ENCODE data around the gene PLD4.

PLD4 gene

DNA sequence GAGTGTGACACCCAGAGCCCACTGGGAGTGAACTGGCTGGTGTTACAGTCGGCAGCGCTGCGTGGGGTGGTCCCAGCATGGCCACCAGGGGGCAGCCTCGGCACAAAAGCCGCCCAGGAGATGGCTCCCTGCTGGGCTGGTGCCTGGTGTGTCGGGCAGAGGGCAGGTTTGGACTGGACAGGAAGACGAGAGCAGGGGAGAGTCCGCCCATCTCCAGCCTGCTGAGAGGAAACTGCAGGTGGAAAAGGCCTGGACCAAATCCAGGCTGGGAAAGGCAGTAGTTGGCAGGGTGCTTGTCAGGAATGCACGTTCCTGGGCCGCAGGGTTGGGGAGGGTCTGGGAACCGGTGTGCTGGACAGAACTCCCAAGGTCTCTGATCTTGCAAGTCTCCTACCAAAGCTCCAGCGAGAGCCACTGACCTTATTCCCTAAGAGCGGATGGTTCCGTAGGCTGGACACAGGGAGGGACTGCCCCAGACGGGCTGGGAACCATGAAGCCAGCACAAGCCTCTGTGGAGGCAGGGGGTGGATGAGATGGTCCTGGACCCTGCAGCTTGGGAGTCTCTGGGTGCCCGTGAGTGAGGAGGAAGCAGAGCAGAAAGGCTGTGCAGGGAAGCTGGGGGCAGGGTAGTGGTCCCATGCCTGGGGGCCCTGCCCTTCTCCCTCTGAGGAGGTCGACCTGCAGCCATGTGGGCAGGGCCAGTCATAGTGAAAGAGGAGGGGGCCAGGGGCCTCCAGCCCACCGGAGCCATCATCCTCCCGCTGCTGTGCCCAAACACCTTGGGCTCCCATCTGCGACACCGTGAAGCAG, 51.7 kb downstream of the PLD4 start:
- H3K4me3 ChIP-seq (ENCODE audit: low read depth, low read length): no peak overlapping the region
- peak; percentile 24 for DNase-seq (ENCODE audit: low read depth)
- TF ChIP-seq, protein P1, sequence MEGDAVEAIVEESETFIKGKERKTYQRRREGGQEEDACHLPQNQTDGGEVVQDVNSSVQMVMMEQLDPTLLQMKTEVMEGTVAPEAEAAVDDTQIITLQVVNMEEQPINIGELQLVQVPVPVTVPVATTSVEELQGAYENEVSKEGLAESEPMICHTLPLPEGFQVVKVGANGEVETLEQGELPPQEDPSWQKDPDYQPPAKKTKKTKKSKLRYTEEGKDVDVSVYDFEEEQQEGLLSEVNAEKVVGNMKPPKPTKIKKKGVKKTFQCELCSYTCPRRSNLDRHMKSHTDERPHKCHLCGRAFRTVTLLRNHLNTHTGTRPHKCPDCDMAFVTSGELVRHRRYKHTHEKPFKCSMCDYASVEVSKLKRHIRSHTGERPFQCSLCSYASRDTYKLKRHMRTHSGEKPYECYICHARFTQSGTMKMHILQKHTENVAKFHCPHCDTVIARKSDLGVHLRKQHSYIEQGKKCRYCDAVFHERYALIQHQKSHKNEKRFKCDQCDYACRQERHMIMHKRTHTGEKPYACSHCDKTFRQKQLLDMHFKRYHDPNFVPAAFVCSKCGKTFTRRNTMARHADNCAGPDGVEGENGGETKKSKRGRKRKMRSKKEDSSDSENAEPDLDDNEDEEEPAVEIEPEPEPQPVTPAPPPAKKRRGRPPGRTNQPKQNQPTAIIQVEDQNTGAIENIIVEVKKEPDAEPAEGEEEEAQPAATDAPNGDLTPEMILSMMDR (IDR thresholded peaks at IDR 0.05; ENCODE audit: low read depth, low read length, missing control alignments): peak; percentile 87

DNA sequence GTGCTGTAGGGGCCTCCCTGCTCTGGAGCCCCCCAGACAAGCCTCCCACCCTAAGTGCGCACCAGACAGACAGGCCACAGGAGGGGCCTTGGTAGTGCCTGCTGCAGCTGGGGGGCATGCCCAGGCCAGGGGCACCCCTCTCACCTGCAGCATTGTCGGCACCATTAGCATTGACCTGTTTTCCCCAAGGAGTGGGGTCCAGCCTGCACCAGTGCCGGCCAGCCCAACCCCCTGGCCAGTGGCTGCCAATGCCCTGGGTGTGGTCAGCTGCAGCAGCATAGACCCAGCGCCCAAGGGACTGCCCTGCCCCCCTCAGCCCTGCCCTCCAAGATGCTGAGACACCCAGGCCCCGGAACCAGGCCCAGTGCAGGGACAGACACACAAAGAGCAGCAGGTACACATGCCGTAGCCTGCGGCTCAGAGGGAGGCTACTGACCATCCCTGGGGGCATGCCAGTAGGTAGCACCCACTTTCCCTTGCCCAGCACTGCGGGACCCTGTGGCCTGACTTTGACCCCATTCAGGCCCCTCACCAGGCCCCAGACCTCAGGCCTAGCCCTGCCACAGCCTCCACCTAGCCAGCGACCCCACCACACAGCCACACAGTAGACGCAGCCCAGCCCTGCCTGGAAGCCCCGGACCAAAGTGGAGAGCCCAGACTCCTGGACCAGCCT, 52.5 kb downstream of the PLD4 start:
- H3K4me3 ChIP-seq (ENCODE audit: low read depth, low read length): no peak overlapping the region
- TF ChIP-seq, protein P1 (IDR thresholded peaks at IDR 0.05; ENCODE audit: low read depth, low read length, missing control alignments): no peak

DNA sequence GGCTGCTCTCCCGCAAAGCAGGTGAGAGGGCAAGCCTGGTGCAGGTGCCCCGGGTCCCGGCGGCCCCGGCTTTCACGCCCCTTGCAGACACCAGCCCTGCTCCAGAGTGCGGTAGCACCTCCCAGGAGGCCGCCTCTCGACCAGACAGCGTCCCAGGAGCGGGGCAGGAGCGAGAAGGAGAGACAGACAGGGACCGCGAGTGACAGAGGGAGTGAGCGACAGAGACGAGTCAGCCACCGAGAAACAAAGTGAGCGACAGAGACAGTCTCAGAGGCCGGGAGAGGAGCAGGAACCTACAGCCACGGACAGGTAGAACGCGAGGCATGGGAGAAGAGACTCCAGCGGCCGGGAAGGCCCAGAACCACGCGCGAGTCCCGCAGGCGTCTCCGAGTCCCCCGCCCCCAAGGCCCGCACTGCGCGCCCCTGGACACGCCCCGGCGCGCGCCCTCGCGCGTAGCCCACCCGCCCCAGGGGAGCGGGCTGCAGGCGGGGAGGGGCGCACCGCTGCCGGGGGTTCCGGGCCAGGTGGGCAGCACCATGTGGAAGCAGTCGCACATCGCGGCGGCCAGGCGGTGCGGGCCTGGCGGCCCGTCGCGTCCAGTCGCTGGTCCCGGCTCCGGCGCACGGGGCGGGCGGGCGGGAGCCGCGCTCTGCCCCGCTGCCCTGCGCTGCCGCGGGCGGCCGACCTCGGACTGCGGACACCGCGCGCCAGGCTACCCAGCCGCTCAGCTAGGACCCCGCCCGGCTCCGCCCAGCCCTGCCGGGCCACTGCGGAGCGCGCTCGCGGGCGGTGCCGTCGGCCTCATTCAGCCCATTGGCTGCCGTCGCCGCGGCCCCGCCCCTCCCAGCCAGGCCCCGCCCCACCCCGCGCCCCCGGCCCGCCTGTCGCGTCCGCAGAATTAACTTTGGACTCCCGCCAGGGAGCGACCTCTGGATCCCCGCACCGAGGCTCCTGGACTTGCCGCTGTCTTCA, 53.3 kb downstream of the PLD4 start, which contains the start of gene AHNAK2:
AHNAK2 (minus strand) TSS at position 694 of the 973 bp plus-strand sequence; CDS start at position 557, 137 bp downstream.
- DNase-seq (ENCODE audit: low read depth): no peak
- H3K4me3 ChIP-seq (ENCODE audit: low read depth, low read length): no peak within 1 kb of the TSS; the same call in 1 of the 2 replicates
- TF ChIP-seq, protein P1 (IDR thresholded peaks at IDR 0.05; ENCODE audit: low read depth, low read length, missing control alignments): no peak

More for the DNA sequence above, 52.5 kb downstream of the PLD4 start:
- DNase-seq (ENCODE audit: low read depth): no peak

DNA sequence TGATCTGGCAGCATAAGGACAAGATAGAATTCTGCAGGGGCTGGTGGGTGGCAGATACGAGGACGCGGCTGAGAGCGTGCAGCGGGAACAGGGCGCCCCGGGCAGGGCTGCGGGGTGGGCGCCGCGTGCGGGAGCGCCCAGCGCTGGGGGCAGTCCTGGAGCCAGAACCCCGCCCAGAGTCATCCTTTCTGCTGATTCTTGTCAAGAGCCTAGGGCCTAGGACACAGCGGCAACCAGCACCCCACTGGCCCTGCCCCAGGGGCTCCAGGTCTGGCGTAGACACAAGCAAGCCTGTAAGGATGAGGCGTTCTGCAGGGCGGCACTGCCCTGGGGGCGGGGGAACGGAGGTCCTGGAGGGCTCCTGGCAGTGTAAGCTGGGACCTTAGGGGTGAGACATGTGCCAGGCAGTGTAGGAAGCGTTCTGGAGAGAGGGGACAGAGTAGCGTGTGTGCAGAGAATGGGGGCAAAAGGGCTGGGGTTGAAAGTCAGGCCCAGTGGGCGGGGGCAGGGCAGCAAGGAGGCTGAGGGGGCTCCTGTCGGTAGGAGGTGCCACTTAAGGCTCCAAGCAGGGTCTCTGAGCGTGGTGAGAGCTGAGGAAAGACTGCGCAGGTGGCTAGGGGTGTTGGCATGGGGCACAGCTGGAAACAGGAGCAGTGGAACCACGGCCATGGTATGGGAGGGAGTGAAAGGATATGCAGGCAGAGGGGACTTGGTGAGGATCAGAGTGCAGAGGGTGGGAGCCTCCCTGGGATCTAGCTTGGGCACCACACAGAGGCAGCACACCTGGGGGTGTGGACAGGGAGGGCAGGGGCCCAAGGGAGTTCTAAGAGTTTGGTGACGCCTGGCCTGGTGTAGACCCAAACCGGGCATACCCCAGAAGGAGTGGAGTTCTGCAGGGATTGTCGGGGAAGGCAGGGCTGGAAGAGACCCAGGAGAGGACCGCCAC, 54.3 kb downstream of the PLD4 start:
- TF ChIP-seq, protein P1 (IDR thresholded peaks at IDR 0.05; ENCODE audit: low read depth, low read length, missing control alignments): no peak
- DNase-seq (ENCODE audit: low read depth): no peak
- H3K4me3 ChIP-seq (ENCODE audit: low read depth, low read length): no peak overlapping the region

DNA sequence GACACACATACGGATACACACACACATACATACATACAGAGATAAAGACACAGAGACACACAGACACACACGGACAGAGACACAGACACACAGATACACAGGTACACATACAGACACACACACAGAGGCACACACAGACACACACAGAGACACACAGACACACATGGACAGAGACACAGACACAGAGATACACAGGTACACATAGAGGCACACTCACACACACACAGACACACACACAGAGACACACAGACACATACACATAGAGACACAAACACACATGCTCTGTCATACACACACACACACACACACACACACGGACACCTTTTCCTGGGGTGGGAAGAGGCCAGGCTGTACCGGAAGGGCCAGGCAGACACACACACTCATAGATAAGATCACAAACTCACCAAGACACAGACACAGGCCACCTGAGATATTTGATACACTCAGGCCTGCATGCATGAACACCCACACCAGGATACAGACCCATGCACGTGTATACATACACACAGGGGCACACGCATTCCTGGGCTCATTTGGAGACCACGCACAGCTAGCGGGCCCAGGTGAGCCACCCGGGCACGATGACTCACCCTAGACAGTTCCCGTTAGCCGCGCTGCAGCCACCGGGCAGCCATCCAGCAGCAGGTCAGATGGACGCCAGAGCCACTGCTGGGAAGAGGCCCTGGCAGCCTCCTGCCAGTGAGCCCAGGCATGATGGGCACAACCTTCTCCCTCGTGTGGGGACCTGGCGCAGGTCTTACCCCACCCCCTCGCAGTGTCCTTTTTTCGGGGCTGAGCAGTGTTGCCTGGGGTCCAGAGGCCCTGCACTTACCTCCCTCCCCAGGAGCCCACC, 55.3 kb downstream of the PLD4 start:
- DNase-seq (ENCODE audit: low read depth): no peak
- H3K4me3 ChIP-seq (ENCODE audit: low read depth, low read length): no peak overlapping the region
- TF ChIP-seq, protein P1 (IDR thresholded peaks at IDR 0.05; ENCODE audit: low read depth, low read length, missing control alignments): no peak

Measured in GM12864 (cell line).